Measurements from ENCODE around the gene TRAK1.

Gene TRAK1

GRCh38 chr3:42173307-42173706 is 82.2 kb downstream of the TRAK1 start:
- Histone ChIP-seq H3K27me3 (ENCODE audit: control insufficient read depth, insufficient read depth, low read length) (no peaks in the 10 kb centered on the region), H3K4me2 (ENCODE audit: low read length) (no peak overlapping the region), H3K9ac (no peak overlapping the region), H3K9me3 (ENCODE audit: control insufficient read depth, low read length) (no peaks in the 10 kb centered on the region), H3K27ac (no peak overlapping the region), H3K79me2 (peaks cover 32% of the 10 kb centered on the region), H3K4me3 (ENCODE audit: low read depth, low read length) (no peak overlapping the region), H3K36me3 (ENCODE audit: control insufficient read depth, insufficient read depth, low read length) (no peaks in the 10 kb centered on the region), H3K4me1 (no peaks in the 10 kb centered on the region), H2AFZ (no peak overlapping the region)
- TF ChIP-seq CTCF (IDR thresholded peaks at IDR 0.05) = no peak

GRCh38 chr3:42174679-42175385 is 83.7 kb downstream of the TRAK1 start:
- no peak overlapping the region for H3K9ac ChIP-seq
- peaks cover 8% of the 10 kb centered on the region for H3K4me1 ChIP-seq
- H3K79me2 ChIP-seq = peaks cover 23% of the 10 kb centered on the region
- no peak overlapping the region for H3K4me3 ChIP-seq (ENCODE audit: low read depth, low read length)
- H2AFZ ChIP-seq = no peak overlapping the region
- H3K27ac ChIP-seq = no peak overlapping the region
- no peaks in the 10 kb centered on the region for H3K36me3 ChIP-seq (ENCODE audit: control insufficient read depth, insufficient read depth, low read length)
- TF ChIP-seq CTCF (IDR thresholded peaks at IDR 0.05) = no peak
- H3K27me3 ChIP-seq (ENCODE audit: control insufficient read depth, insufficient read depth, low read length) = no peaks in the 10 kb centered on the region
- H3K9me3 ChIP-seq (ENCODE audit: control insufficient read depth, low read length) = no peaks in the 10 kb centered on the region
- H3K4me2 ChIP-seq (ENCODE audit: low read length) = no peak overlapping the region

- Histone ChIP-seq H3K9ac (no peak overlapping the region), H3K79me2 (peaks cover 23% of the 10 kb centered on the region), H3K27me3 (ENCODE audit: control insufficient read depth, insufficient read depth, low read length) (no peaks in the 10 kb centered on the region), H3K36me3 (ENCODE audit: control insufficient read depth, insufficient read depth, low read length) (no peaks in the 10 kb centered on the region), H3K27ac (no peak overlapping the region), H3K4me3 (ENCODE audit: low read depth, low read length) (no peak overlapping the region), H3K4me1 (peaks cover 8% of the 10 kb centered on the region), H3K4me2 (ENCODE audit: low read length) (no peak overlapping the region), H3K9me3 (ENCODE audit: control insufficient read depth, low read length) (no peaks in the 10 kb centered on the region), H2AFZ (no peak overlapping the region)
- no peak for TF ChIP-seq CTCF (IDR thresholded peaks at IDR 0.05)
Measured at GRCh38 chr3:42175386-42176240, 84.5 kb downstream of the TRAK1 start.

- H3K4me2 ChIP-seq (ENCODE audit: low read length) = no peak overlapping the region
- no peaks in the 10 kb centered on the region for H3K9me3 ChIP-seq (ENCODE audit: control insufficient read depth, low read length)
- no peak overlapping the region for H2AFZ ChIP-seq
- no peaks in the 10 kb centered on the region for H3K27me3 ChIP-seq (ENCODE audit: control insufficient read depth, insufficient read depth, low read length)
- no peak for TF ChIP-seq CTCF (IDR thresholded peaks at IDR 0.05)
- no peak overlapping the region for H3K27ac ChIP-seq
- H3K79me2 ChIP-seq = peaks cover 23% of the 10 kb centered on the region
- no peaks in the 10 kb centered on the region for H3K36me3 ChIP-seq (ENCODE audit: control insufficient read depth, insufficient read depth, low read length)
- no peak overlapping the region for H3K4me3 ChIP-seq (ENCODE audit: low read depth, low read length)
- peaks cover 8% of the 10 kb centered on the region for H3K4me1 ChIP-seq
- H3K9ac ChIP-seq = no peak overlapping the region
Measured at GRCh38 chr3:42176242-42177034, 85.3 kb downstream of the TRAK1 start.

All from parathyroid adenoma (tissue), 2 donors.